Stimulated activated CD8-positive, alpha-beta memory T cell treated with anti-CD3 and anti-CD28 coated beads, Interleukin-7, amount 100 ng/mL, for 48 hours (primary cell): Measurements from ENCODE around the gene SCAMP1.

Experiments used
- DNase-seq, 2 donors: peaks; one replicate each; pipeline ENCODE4 v3.0.0-alpha.2; 2020; ENCODE audit warnings: low read depth in 1 of 2; ENCODE audit errors: extremely low read depth in 1 of 2

Gene SCAMP1

DNA sequence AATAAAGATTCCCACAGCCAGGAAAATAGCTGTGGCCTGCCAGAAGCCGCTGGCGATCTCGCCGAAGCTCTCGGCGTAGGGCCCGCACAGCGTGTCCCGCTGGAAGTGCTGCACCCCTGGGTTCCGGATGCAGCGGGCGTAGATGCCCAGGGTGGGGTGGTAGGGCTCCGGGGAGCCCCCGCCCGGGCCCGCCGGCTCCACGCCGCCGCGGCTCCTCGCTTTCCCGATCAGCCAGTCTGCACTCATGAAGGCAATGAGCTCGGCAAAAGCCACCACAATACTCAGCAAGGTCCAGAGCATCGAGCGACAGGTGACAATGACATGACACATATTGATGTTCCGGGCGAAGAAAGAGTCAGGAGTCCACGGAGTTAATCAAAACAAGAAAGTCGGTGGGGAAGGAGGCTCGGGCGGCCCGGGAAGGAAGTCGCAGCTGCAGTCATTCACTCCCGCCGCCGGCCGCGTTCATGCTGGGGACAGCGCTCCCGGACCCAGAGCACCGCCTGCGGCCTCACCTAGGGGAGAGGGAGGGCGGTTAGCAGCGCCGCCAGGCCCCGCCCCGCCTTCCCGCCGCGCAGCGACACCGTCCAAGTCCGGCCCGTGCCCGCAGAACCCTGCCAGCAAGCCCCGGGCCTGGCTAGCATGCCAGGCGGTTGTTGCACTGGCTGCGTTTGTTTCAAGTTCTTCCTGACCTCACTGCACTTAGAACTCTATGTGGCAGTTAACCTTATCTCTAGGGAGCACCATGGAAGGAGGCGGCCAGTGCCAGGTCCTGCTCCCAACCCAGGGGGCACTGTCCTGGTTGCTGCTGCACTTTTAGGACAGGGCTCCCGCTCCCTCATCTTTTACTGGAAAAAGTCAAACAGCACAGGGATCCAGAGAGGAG is 149.7 kb downstream of the SCAMP1 start:
- DNase-seq = peak; percentile 11

DNA sequence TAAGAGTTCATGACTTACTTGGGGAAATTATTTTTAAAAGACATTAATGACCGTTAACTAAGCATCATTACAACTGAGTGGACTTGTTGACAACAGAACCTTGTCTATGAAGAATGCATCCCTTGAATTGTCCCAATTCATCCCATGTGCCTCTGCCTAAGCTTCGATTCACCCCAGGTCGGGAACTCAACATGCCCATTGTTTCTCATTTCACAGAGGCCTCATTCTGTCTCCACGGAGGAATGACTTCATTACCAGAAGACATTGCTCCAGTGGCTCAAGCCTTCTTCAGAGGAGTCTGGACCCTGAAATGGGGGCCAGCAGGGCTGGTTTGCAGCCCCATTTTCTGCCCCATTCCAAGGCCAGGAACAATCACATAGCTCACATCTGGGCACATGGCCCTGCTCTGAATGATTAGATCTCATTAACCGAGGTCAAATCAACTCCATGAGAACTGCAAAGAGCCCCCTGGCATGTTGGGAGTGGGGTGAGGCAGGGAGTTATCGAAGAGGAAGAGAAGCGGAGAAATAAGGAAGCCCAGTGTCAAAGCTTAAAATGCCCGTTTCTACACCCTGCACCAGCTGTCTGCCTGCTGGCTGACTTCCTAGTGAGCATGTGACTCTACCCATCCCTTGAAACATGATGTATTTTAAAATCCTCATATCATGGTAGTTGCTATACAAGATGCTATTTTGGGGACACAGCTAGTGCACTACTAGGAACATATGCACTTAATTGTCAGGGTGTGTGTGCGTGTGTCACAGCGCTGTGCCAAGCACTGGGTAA is 150.9 kb downstream of the SCAMP1 start:
- DNase-seq = no peak

DNA sequence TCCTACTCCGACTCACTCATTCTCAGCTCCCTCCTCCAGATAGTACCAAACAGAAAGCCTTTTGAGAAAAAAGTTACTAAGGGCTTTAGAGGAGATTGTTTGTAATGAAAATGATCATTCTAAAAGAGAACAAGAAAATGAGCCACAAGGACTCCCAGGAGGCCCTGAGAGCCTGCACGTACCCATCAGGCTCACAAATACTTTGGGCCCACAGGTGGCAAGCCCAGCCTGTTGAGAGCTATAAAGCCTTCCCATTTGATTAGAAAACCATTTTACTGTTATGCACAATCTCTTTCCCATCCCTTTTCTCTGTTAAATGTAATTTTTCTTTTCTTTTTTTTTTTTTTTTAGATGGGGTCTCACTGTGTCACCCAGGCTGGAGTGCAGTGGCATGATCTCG is 152.0 kb downstream of the SCAMP1 start:
- no peak for DNase-seq

DNA sequence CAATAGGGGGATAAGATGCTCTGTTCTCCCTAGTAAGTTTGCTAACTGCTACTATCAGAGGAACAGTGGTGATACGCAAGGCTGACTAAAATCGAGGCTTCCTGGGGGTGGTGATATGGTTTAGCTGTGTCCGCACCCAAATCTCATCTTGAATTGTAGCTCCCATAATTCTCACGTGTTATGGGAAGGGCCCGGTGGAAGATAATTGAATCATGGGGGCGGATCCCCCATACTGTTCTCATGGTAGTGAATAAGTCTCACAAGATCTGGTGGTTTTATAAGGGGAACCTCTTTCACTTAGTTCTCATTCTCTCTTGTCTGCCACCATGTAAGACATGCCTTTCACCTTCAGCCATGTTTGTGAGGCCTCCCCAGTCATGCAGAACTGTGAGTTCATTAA is 153.0 kb downstream of the SCAMP1 start:
- no peak for DNase-seq

DNA sequence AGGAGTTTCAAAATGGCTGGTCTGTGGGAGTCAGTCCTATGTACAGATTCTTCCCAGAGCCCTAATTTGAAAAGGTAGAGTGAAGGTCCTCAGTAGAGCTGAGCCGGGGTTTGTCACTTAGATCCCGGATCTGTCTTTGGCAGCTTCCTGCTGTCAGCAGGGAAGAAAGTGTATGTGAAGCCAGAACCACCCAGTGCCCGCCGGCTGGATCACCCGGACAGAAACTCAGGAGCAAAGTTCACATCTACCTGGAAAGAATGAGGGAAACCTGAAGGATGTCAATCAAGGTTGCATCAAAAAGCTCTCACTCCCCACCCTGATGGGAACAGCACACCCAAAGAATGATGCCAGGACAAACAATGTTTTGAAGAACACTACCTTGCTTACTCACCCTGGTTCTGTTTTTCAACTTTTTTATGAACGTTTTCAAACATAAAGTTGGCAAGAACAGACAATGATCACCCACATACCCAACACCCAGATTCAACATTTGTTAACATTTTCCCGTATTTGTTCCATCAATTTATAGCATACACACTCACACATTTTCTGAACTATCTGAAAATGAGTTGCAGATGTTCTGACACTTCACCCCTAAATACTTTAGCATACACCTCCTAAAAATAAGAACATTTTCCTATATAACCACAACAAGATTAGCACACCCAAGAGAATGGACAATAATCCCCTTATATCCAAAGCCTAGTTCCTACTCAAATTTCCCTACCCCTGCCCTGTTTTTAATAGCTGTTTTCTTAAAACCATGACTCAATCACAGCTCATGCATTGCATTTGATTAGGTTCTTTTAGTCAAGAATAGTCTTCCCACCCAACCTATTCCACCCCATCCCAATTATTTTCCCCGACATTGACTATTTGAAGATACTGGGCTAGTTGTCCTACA is 154.3 kb downstream of the SCAMP1 start:
- DNase-seq = no peak

DNA sequence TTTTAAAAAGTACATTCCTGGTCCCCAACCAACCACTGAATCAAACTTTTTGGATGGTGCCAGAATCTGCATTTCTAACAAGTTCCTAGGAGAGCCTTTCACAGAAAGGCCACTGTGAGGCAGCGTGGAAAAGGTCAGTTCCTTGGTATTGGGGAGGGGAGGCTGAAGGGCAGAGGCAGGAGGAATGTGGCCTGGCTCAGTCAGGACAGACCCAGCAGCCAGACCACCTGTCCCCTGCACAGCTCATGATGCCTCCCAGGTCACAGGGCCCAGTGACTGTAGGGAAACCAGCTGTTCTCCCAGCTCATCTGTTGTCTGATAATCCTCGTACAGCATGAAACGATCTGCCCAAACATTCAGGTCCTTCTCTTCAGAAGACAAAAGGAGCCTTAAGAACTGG is 155.3 kb downstream of the SCAMP1 start:
- DNase-seq = no peak

DNA sequence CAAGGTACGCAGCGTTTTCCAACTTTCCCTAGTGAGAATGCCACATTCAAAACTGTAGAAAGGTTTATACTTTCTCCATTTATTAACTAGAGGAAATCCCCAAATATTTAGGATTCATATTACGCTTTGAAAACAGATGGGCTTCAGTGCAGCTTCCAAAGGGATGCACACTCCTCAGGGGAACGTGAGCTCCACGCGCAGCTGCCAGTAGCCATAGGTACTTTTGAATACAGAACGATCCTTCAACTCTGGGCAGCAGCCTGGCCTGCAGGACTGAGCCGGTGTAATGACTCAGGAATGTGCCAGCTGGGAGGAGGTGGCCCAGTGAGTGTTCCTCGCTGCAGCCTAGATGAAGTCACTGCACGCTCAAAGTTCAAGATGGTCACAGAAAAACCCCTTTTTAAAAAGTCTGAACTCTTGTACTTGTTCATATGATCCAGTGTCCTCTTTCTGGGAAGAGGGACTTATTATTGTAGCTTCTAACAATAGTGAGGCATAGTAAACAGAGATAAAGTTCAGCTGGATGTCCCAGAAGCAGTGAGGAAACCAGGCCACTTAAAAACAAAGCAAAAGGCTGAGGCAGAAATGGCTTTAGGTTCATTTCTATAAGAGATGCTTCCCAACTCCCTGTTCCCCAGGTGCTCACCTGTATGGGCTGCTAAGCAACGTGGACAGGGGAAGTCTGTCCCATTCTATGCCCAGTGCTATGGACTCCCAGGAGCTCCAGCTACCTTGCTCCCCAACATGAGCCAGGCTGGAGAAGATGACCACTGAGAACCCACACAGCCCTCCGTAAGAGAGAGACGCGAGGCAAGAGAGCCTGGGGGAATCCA is 158.2 kb downstream of the SCAMP1 start:
- no peak for DNase-seq

DNA sequence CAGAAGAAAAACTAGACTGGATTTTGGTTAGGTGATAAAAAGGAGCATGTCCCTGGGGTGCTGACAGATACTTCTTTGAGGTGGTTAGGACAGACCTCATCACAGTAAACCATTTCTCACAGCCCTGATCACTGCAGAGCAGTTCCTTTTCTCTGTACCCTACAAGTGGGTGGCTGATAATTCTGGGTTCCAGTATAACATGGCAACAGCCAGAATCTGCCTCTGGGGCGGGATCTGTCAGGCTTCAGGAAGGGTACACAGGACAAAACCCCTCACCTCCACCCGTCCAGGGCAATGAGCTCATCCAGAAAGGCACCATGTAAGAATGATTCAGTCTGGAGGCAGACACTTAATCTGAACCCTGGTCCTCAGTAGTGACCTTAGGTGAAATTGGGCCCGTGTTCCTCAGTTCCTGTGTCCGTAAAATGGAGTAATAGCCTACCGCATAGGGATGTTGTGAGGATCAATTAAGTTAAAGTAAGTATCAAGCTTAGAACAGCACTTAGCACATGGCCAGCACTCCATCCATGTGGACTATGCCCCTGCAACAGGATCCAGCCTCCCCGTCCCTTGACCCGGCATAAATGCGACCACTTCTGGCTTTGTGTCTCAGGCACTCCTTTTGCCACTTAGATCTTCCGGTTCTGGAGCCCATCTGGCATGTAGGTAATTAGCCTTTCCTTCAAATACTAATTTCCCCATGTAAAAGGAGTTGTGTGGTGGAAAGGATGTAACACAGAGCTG is 159.0 kb downstream of the SCAMP1 start:
- DNase-seq = no peak

DNA sequence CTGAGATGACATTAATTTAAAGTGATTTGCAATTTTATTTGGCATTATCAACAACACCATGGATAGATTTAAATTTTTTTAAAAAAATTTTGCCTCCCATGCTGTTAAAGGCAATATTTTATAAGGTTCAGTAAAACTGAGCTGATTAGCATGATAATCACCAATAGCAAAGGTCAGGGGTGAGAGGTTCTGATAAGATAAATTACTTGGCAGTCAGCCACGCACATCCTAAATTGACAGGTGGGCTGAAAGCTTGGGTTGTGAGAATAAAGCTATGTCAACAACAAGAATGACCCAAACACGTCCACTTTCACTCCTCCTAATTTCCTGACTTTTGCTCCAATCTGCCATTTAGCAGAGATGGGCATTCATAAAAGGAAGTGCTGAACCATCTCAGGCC is 161.0 kb downstream of the SCAMP1 start:
- DNase-seq = no peak

DNA sequence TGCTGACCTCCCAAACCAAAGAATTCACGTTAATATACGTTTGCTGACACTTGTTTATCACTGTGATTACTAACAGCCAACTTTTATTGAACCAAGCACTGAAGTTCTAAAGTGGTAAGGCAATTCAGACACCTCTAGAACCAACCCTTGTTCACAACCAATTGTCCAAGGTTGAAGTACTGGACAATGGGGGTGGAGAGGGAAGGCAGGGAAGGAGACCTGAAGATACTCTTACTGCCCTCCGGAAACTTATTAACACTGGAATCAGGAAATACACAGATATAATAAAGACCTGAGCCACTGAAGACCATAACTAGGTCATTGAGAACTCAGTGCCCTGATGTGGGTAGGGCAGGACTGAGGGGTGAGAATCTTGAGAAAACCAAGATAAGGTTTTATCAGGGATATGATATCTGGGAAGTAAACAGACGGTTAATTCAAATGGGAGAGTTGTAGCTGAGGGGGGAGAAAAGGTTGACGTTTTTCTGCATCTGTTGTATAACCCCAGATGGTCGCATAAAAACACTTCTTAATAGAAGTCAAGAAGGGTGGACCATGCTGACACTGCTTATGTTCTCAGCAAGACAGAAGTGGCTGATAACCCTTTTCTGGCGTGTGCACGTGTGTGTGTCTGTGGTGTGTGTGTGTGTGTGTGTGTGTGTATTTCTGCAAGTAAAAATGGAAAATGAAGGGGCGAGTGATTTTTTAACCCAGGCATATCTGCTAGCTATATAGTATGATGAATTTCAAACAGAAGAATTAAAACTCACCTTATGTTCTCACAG is 162.3 kb downstream of the SCAMP1 start:
- DNase-seq = no peak

DNA sequence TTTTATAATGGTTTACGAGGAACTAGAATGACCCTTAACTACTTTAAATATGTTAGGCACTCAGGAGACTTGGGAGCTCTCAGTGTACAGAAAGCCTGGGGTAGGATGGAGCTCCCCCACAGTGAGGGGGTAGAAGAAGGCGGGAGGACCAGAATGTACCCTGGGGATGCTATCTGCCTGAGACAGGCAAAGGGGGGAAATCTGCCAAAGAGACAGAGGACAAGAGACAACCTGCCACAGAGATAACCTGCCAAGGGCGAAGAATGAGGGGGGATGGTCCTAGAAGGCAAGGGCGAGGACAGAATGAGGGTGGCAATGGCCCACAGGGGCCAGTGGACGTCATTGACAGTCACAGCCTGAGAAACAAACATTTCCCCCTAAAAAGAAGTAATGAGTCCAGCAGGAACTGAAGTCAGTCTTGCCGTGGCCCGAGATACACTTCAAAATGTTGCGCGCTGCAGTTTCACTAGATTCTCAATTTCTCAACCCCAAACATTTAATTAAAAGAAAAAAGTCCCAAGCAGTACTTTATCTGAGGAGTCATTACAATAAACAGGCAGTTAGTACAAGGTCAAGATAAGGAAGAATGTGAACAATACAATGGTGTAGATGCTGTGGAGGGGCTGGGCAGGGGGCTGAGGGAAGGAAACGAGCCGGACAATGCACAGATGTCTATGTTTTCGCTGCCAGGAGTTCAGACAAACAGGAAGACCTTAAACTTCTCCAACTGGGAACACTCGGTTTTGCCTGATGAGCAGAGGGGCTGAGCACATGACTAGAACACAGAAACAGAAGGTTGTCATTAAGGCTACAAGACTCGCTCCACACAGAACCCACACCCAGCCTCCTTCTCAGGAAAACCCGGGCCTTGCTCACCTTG is 163.1 kb downstream of the SCAMP1 start:
- DNase-seq = no peak

DNA sequence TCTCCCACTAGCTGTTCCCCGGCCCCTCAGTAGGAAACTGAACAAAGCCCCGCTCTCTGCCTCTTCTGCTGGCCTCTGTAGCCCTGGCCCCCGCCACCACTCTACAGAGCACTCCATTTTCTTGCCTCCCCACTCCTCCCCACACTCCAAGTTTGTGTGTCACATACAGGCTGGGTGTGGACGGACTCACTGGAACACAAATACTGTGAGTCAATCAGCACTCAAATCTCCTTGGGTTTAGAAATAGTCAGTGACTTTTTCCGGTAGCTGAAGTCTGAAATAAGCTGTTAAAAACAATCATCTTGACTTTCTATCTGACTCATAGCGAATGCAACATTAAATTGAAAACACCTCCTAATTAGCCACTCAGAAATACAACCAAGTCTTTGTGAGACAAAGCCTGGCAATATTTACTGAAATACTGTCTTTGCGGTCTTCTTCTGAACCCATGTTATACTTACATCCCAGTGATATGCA is 165.7 kb downstream of the SCAMP1 start:
- DNase-seq = no peak

DNA sequence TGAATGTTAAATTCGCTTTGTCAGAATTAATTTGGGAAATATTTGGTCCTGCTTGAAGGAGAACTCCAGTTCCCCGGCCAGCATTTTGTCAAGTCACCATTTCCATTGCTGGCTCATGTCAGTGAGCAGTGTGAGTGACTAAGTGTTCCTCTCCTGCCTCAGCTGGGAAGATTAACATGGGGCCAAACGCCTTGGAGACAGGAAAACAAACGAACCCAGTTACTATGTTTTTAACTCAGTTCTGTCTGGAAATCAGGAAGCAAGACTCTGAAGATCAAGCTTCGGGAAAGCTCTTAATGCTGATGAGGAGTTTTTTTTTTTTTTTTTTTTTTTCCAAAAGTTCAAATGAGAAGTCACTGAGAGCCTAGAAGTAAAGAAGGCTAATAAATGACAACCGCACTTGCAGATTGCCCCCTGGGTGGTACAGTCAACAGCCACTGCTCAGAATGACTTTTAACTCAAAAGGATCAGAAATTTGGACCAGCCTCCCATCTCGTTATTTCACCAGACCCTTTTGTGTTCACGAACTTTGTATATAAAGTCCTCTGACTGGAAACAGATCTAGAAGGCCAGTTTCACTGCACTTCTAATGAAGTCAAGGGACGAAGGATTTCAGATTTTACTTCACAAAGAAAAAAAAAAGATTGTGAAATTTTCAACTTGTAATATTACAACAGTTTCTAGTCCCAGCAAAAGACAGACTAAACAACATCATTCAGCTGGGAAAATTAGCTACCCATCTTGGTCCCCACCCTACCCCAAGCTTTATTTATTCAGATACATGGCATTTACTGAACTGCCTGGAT is 166.8 kb downstream of the SCAMP1 start:
- no peak for DNase-seq

DNA sequence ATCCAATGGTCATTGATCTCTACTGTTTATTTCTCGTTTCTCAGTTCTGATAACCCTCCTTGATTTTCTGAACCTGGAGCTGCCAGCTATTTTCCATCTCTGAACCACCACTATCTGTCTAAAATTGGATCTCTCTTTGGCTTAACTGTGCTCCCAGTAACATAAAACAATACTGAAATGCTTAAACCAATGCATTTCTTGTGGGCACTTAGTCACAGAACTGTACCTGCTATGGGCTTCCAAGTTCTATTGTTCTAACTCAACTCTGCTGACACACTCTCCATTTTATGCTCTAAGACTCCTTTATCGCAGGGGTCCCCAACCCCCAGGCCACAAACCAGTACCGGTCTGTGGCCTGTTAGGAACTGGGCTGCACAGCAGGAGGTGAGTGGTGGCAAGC is 167.5 kb downstream of the SCAMP1 start:
- DNase-seq = no peak
